Measurements from ENCODE around the gene ZNF419. TPM values are rescaled to one million over a fixed set of nuclear protein-coding genes. Genes with fewer than 3 reads are reported as not detected.
"Not testable (repeated sequence)": the region's sequence is repeated elsewhere in the genome, so short reads cannot be mapped to it uniquely, and the experiment has no call there.

Gene ZNF419
- 6.2 TPM for polyA plus RNA-seq (2012; ENCODE audit: missing spikeins)

DNA sequence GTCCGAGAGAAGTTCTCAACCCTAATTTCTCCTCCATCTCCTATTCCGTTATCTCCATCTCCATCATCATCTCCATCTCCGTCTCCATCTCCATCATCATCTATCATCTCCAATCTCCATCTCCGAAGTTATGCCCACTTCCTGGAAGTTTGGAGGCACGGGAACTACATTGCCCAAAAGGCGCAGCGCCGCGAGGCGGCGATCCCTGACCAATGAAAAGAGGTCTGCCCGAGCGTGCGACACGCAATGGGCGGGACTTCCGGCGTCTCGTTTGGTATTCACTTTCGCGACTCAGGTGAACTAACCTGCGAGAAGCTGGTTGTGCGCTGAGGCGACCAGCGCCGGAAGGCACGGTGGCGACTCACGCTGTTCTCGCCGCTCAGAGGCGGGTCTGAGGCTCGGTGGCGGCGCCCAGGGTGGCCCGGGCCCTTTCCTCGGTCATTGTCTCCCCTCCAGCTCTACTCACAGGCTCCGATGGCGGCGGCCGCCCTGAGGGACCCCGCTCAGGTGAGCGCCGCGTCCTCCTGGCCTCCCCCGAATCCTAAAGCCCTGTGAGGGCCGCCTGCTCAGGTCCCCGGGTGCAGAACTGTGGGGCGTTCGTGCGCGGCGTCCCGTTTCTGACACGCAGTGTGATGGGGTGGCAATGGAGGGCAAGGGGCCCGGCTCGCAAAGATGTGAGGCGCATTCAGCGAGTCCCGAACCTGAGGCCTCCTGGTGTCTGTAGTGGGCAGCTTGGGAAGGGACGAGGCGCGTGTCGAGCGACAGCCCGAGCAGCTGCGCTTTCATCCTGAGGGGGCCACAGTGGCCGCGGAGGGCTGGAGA, at the start of gene ZNF419:
Gene ZNF419 (plus strand): TSS at position 274 of the 822 bp plus-strand sequence. CDS start 201 bp downstream, at position 475.
- TF ChIP-seq TAF1 (IDR thresholded peaks at IDR 0.05; ENCODE audit: borderline replicate concordance, low read depth, low read length) (peak; percentile 31; the same call in 1 of the 2 replicates), POLR2A (IDR thresholded peaks at IDR 0.05; ENCODE audit: low read depth, low read length) (peak; percentile 72; the same call in 1 of the 2 replicates), POLR2AphosphoS5 (IDR thresholded peaks at IDR 0.05; ENCODE audit: low read depth, low read length) (peak; percentile 67; the same call in 1 of the 2 replicates)
- peak; percentile 92 for FAIRE-seq
- peak; percentile 75 for DNase-seq (ENCODE audit: insufficient read length)

DNA sequence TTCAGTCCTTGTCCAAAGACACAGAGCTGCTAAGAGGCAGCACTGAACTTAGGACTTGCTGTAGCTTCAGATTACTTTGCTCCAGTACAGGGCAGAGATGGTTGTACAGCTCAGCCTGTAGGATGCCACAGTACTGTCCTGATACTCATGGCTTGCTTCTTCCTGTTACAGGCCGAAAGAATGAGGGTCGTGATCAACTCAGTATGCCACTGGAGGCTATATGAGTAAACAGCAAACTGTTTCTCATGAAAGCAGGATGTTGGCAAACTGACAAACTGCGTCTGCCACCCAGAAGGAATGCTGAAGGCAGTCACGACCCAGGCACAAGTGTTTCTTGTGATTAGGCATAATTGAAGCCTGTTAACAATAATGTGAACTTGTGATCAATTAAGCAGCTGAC, 49.6 kb upstream of the ZNF419 start:
- FAIRE-seq (no peak), DNase-seq (ENCODE audit: insufficient read length) (no peak)

DNA sequence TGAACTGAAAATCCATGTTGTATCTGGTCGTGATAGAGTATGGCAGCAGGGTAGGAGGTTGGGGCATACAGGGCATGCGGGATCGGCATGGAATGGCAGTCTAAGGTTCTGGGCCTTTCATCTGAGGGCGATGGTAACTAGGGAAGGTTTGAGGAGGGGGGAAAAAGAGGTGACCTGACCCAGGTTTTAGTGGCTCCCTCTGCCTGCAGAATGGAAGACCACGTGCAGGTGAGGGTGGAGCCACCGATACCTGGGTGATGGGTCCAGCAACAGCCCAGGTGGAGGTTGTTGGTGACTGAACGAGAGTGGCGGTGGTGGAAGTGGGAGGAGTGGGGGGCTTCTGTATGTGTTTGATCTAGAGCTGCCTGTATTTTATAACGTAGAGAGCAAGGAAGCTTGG, 48.6 kb upstream of the ZNF419 start:
- no peak for TF ChIP-seq POLR2AphosphoS5 (IDR thresholded peaks at IDR 0.05; ENCODE audit: low read depth, low read length)
- TF ChIP-seq POLR2A (IDR thresholded peaks at IDR 0.05; ENCODE audit: low read depth, low read length): no peak
- TF ChIP-seq TAF1 (IDR thresholded peaks at IDR 0.05; ENCODE audit: borderline replicate concordance, low read depth, low read length): no peak
- no peak for DNase-seq (ENCODE audit: insufficient read length)
- no peak for FAIRE-seq

More for the DNA sequence above, 49.6 kb upstream of the ZNF419 start:
- TF ChIP-seq POLR2A (IDR thresholded peaks at IDR 0.05; ENCODE audit: low read depth, low read length): no peak
- TF ChIP-seq POLR2AphosphoS5 (IDR thresholded peaks at IDR 0.05; ENCODE audit: low read depth, low read length): no peak
- TF ChIP-seq TAF1 (IDR thresholded peaks at IDR 0.05; ENCODE audit: borderline replicate concordance, low read depth, low read length): no peak

DNA sequence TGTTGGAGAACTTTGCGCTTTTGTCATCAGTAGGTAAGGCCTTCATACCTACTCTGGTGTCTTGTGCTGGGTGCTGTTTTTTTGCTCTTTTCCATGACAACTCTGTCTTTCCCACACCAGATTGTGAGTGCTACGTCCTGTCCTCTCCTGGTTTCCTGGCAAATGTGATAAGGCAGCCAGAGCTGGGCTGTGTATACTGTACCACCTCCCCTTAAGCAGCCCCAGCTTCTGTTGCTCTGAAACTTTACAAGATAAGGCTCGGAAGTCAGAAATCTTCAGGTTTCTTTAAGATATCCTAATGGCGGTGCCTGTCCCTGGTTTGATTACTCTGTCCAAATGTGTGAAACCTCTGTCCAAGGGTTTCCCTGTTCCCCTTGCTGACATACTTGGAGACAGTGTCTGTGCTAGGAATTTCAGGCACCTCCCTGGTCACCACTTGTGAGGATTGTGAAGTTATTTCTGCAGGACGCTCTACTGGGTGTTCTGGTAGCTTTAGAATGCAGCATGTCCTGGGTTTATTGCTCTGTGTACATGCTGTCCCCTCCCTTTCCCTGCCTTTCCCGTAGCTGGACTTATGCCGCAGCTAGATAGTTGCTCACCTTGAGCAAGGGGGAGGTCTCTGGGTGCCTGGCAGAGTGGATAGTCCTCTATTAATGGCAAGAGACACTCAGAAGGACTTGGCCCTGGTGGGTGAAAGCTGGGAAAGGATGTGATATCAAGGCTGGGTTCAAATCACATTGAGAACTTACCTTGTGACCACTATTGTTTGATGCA, 45.4 kb upstream of the ZNF419 start:
- TF ChIP-seq TAF1 (IDR thresholded peaks at IDR 0.05; ENCODE audit: borderline replicate concordance, low read depth, low read length) (no peak), POLR2A (IDR thresholded peaks at IDR 0.05; ENCODE audit: low read depth, low read length) (no peak), POLR2AphosphoS5 (IDR thresholded peaks at IDR 0.05; ENCODE audit: low read depth, low read length) (no peak)
- DNase-seq (ENCODE audit: insufficient read length) (no peak), FAIRE-seq (no peak)

DNA sequence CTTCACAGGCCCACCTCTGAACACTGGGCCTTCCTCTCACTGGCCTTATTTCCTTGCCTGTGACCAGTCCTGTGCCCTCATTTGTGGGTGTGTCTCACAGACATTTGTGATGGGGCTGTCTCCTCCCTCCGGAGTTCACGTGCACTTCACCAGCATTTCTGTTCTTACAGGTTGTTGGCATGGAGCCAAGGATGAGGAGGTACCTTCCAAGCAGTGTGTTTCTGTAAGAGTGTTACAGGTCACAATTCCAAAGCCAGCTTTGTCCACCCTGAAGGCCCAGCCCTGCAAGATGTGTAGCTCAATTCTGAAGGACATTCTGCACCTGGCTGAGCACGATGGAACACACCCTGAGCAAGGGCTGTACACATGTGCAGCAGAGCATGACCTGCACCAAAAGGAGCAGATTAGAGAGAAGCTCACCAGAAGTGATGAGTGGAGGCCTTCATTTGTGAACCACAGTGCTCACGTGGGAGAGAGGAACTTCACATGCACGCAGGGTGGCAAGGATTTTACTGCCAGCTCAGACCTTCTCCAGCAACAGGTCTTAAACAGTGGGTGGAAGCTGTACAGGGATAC, 44.3 kb upstream of the ZNF419 start:
- no peak for FAIRE-seq
- TF ChIP-seq POLR2A (IDR thresholded peaks at IDR 0.05; ENCODE audit: low read depth, low read length): no peak
- TF ChIP-seq TAF1 (IDR thresholded peaks at IDR 0.05; ENCODE audit: borderline replicate concordance, low read depth, low read length): no peak
- TF ChIP-seq POLR2AphosphoS5 (IDR thresholded peaks at IDR 0.05; ENCODE audit: low read depth, low read length): no peak
- DNase-seq (ENCODE audit: insufficient read length): no peak

DNA sequence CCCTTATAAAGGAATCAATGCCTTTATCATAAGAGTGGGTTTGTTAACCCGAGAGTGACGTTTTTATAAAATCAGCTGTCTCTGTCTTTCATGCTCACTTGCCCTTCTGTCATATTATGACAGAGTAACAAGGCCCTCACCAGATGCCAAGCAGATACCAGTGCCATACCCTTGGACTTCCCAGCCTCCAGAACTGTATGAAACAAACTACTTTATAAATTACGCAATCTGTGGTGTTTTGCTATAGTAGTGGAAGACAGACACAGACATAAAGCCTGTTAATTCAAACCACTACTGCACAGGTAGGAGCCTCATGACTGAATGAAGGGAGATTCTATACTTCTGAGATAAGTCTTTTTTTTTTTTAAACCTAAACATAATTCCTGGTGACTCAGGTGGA, 35.2 kb upstream of the ZNF419 start:
- TF ChIP-seq POLR2AphosphoS5 (IDR thresholded peaks at IDR 0.05; ENCODE audit: low read depth, low read length): no peak
- TF ChIP-seq TAF1 (IDR thresholded peaks at IDR 0.05; ENCODE audit: borderline replicate concordance, low read depth, low read length): no peak
- no peak for TF ChIP-seq POLR2A (IDR thresholded peaks at IDR 0.05; ENCODE audit: low read depth, low read length)
- FAIRE-seq (no peak), DNase-seq (ENCODE audit: insufficient read length) (no peak)

DNA sequence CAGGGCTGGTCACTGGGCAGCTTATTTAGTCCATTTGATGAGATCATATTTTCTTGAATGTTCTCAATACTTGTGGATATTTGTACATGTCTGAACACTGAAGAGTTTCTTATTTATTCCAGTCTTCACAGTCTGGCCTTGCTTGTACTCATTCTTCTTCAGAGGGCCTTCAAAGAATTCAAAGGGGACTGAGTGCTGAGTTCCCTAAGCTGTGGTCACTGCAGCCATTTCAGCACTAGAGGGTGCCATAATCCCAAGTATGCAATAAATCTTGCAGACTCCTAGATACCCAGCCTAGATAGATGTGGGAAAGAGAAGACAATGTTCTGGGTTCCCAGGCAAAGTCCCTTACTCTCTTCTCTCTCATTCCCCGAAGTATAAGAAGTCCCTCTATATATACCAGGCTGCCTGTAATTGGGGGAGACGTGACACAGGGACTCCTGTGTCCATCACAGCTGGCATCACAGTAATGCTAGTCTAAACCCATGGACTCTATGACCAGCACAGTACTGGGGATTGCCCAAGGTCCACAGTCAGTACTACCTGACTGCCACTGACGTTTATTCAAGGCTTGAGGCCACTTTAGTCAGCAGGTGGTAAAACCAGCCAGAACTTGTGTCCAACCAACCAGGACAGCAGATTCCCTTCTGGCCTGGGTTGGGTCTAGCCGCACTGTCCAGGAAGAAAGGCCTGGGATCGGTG, 21.7 kb upstream of the ZNF419 start:
- DNase-seq (ENCODE audit: insufficient read length): no peak
- no peak for FAIRE-seq
- no peak for TF ChIP-seq POLR2A (IDR thresholded peaks at IDR 0.05; ENCODE audit: low read depth, low read length)
- TF ChIP-seq TAF1 (IDR thresholded peaks at IDR 0.05; ENCODE audit: borderline replicate concordance, low read depth, low read length): no peak
- no peak for TF ChIP-seq POLR2AphosphoS5 (IDR thresholded peaks at IDR 0.05; ENCODE audit: low read depth, low read length)

DNA sequence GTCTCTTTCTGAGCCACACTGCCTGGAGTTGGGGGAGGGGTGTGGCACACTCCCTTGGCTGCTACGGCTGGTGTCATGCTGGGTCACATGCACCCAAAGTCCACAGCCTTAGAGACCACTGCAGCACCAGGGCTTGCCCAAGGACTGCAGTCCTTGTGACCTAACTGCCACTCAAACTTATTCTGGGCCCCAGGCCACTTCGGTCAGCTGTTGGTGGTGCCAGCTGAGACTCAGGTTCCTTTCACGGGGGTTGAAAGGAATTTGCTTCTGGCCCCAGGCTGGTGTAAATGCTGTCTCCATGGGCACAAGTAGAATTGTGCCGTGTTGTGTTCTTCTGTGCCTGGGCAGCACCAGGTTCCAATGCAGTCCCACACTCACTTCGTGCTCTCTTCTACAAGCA, 21.1 kb upstream of the ZNF419 start:
- FAIRE-seq (no peak), DNase-seq (ENCODE audit: insufficient read length) (no peak)
- TF ChIP-seq TAF1 (IDR thresholded peaks at IDR 0.05; ENCODE audit: borderline replicate concordance, low read depth, low read length) (no peak), POLR2AphosphoS5 (IDR thresholded peaks at IDR 0.05; ENCODE audit: low read depth, low read length) (no peak), POLR2A (IDR thresholded peaks at IDR 0.05; ENCODE audit: low read depth, low read length) (no peak)

DNA sequence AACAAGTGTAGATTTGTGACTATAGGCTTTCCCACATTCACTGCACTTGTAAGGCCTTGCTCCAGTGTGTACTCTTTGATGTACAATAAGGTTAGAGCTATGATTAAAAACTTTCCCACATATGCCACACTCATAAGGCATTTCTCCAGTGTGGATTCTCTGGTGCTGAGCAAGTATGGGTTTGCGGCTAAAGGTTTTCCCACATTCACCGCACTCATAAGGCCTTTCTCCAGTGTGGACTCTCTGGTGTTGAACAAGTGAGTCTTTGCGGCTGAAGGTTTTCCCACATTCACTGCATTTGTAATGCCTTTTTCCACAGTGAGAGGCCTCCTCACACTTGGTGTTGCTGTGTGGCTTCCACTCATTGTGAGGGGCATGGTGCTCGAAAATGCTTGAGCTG, 13.9 kb upstream of the ZNF419 start:
- FAIRE-seq (no peak), DNase-seq (ENCODE audit: insufficient read length) (no peak)
- no peak for TF ChIP-seq POLR2AphosphoS5 (IDR thresholded peaks at IDR 0.05; ENCODE audit: low read depth, low read length)
- TF ChIP-seq TAF1 (IDR thresholded peaks at IDR 0.05; ENCODE audit: borderline replicate concordance, low read depth, low read length): no peak
- no peak for TF ChIP-seq POLR2A (IDR thresholded peaks at IDR 0.05; ENCODE audit: low read depth, low read length)

DNA sequence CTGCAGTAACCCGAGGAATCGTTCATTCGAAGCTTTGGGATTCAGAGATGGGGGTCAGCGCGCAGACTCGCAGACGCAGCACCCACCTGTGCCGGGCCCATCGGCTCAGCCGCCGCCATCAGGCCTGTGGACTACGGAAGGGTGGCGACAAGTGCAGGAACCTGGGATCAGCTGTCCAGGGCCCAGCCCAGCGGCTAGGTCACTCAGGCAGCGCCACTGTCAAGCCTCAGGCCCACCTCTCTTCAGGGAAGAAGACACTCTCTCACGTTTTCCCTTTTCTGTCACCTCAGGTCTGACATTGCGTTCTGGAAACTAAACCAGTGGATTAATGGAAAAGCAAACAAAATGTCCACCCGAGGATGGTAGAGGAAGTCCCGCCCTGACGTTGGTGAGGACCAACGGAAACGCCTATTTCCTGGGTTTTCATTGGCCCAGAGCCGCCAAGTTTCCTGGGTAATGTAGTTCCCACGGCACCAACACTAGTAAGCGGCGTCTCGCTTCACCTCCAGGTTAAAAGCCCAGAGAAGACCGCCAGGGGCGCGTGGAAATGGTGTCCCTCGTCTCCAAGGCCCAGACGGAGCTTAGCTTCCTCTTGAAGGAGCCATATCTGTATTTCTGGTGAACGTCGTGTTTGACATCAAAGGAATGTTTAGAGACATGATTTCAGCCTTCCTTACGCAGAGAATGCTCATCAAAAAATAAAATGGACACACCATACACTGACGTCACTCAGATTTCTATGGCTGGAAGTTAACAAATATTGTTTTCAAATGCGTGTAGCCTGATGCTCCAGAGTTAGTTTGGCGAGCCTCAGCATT, 10.2 kb upstream of the ZNF419 start, which contains the start of gene ZNF772:
Gene ZNF772 (minus strand): TSS at position 376 of the 818 bp plus-strand sequence. CDS start 257 bp downstream, at position 119.
- FAIRE-seq: peak; percentile 98
- no peak for TF ChIP-seq POLR2AphosphoS5 (IDR thresholded peaks at IDR 0.05; ENCODE audit: low read depth, low read length)
- DNase-seq (ENCODE audit: insufficient read length): peak; percentile 65

DNA sequence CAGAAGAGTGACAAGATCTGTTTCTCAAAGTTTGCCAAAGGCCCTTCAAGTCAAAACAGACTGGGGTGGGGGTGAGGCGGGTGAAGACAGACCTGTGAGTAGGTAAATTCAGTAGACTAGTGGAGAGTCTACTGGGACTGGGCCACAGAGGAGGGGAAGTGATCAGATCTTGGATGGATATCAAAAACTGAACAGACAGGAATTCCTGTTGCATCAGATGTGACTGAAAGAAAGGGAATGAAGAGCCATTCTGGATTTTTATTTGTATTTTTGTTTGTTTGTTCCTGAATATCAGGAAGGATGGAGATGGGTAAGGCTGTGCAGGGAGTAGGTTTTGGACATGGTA, 722 bp downstream of the ZNF419 start:
- not testable (repeated sequence) for DNase-seq (ENCODE audit: insufficient read length); FAIRE-seq

DNA sequence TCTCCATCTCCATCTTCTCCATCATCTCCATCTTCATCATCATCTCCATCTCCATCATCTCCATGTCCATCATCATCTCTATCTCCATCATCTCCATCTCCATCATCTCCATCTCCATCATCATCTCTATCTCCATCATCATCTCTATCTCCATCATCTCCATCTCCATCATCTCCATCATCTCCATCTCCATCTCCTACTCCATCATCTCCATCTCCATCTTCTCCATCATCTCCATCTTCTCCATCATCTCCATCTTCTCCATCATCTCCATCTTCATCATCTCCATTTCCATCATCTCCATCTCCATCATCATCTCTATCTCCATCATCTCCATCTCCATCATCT, 11.8 kb downstream of the ZNF419 start:
- not testable (repeated sequence) for FAIRE-seq; DNase-seq (ENCODE audit: insufficient read length)
